Neuronal stem cell (in vitro differentiated cells): ENCODE results near the gene NBPF3.
"Not testable (repeated sequence)": the region's sequence is repeated elsewhere in the genome, so short reads cannot be mapped to it uniquely, and the experiment has no call there.

Experiments
- DNase-seq: peaks from one replicate; pipeline ENCODE4 v3.0.0-alpha.2; 2013; ENCODE audit warnings: low spot score
- H2AFZ ChIP-seq: one replicate; pipeline ENCODE4 v1.6.1; 2013; ENCODE audit warnings: mild to moderate bottlenecking, low read length, inconsistent platforms
- H2AK5ac ChIP-seq: 2 replicates; pipeline ENCODE4 v1.6.1; 2013; ENCODE audit warnings: low read depth, mild to moderate bottlenecking, inconsistent platforms, low read length, moderate library complexity, mixed read lengths
- H2BK120ac ChIP-seq: 2 replicates; pipeline ENCODE4 v1.6.1; 2013; ENCODE audit warnings: low read depth, mild to moderate bottlenecking, inconsistent platforms, low read length, moderate library complexity, mixed read lengths
- H2BK12ac ChIP-seq: one replicate; pipeline ENCODE4 v1.6.1; 2013; ENCODE audit warnings: low read length, inconsistent platforms
- H2BK15ac ChIP-seq: 2 replicates; pipeline ENCODE4 v1.6.1; 2013; ENCODE audit warnings: mild to moderate bottlenecking, low read length, inconsistent platforms, mixed read lengths
- H2BK5ac ChIP-seq: one replicate; pipeline ENCODE4 v1.6.1; 2013; ENCODE audit warnings: inconsistent platforms, mild to moderate bottlenecking, low read length, moderate library complexity
- H3K14ac ChIP-seq: one replicate; pipeline ENCODE4 v1.6.1; 2013; ENCODE audit warnings: low read length, inconsistent platforms
- H3K18ac ChIP-seq: 2 replicates; pipeline ENCODE4 v1.6.1; 2013; ENCODE audit warnings: low read length, inconsistent platforms
- H3K23ac ChIP-seq: 2 replicates; pipeline ENCODE4 v1.6.1; 2013; ENCODE audit warnings: low read depth, mild to moderate bottlenecking, mixed read lengths, low read length, inconsistent platforms; ENCODE audit not compliant: poor library complexity
- H3K27ac ChIP-seq: replicated peaks from 3 replicates; pipeline ENCODE4 v1.5.1; 2013; ENCODE audit warnings: low read length, inconsistent platforms
- H3K27me3 ChIP-seq, 3 experiments: 2 replicates each; pipeline ENCODE4 v1.6.1; 2013; ENCODE audit warnings: low read length in 3 of 3, mild to moderate bottlenecking in 2 of 3, inconsistent platforms in 1 of 3, low read depth in 1 of 3, mixed read lengths in 1 of 3, moderate library complexity in 1 of 3; ENCODE audit not compliant: control insufficient read depth in 3 of 3, insufficient read depth in 3 of 3
- H3K36me3 ChIP-seq, 2 donors: replicated peaks in 1 of 2; 2 replicates each; pipeline ENCODE4 v1.6.1; 2013; ENCODE audit warnings: low read length in 2 of 2; ENCODE audit not compliant: control insufficient read depth in 2 of 2, insufficient read depth in 2 of 2
- H3K4ac ChIP-seq: 2 replicates; pipeline ENCODE4 v1.6.1; 2013; ENCODE audit warnings: inconsistent platforms, mild to moderate bottlenecking, low read length, moderate library complexity
- H3K4me1 ChIP-seq, 2 donors: 1 replicate in 1 of 2; 2 replicates in 1 of 2; pipeline ENCODE4 v1.6.1; 2013; ENCODE audit warnings: low read length in 2 of 2, low read depth in 1 of 2; ENCODE audit not compliant: control insufficient read depth in 2 of 2, insufficient read depth in 1 of 2
- H3K4me2 ChIP-seq: one replicate; pipeline ENCODE4 v1.6.1; 2013; ENCODE audit warnings: mild to moderate bottlenecking, low read length, inconsistent platforms; ENCODE audit not compliant: insufficient read depth, poor library complexity, severe bottlenecking
- H3K4me3 ChIP-seq, 2 donors: 2 replicates each; pipeline ENCODE4 v1.5.1; 2013; ENCODE audit warnings: low read length in 2 of 2, mild to moderate bottlenecking in 2 of 2, inconsistent platforms in 1 of 2, moderate library complexity in 1 of 2
- H3K79me1 ChIP-seq: one replicate; pipeline ENCODE4 v1.6.1; 2013; ENCODE audit warnings: low read depth, mild to moderate bottlenecking, inconsistent platforms, low read length, moderate library complexity
- H3K9ac ChIP-seq: one replicate; pipeline ENCODE4 v1.6.1; 2013; ENCODE audit warnings: mild to moderate bottlenecking, low read depth, low read length, inconsistent platforms; ENCODE audit not compliant: poor library complexity
- H3K9me3 ChIP-seq, 2 donors: replicated peaks in 1 of 2; 2 replicates each; pipeline versions ENCODE3 to v1.6.1; 2013; ENCODE audit warnings: low read length in 2 of 2, mild to moderate bottlenecking in 2 of 2, inconsistent platforms in 1 of 2, low read depth in 1 of 2, mixed read lengths in 1 of 2, moderate library complexity in 1 of 2; ENCODE audit not compliant: control insufficient read depth in 2 of 2, insufficient read depth in 1 of 2
- H4K8ac ChIP-seq: one replicate; pipeline ENCODE4 v1.6.1; 2013; ENCODE audit warnings: low read depth, mild to moderate bottlenecking, inconsistent platforms, low read length, moderate library complexity
- H4K91ac ChIP-seq: one replicate; pipeline ENCODE4 v1.6.1; 2013; ENCODE audit warnings: low read length, low read depth, mild to moderate bottlenecking, inconsistent platforms; ENCODE audit not compliant: poor library complexity
- WGBS, 2 donors: extraction: QIAGEN DNeasy Blood & Tissue Kit; methylation state at CpG; one replicate each; pipeline ENCODE4 v1.1.7; 2013; ENCODE audit warnings: missing lambda C conversion rate in 2 of 2, mixed read lengths in 1 of 2; ENCODE audit not compliant: insufficient read length in 2 of 2, insufficient replicate concordance in 1 of 2; ENCODE audit errors: extremely low coverage in 2 of 2; 5-methylcytosine and 5-hydroxymethylcytosine counted together

The NBPF3 gene

DNA sequence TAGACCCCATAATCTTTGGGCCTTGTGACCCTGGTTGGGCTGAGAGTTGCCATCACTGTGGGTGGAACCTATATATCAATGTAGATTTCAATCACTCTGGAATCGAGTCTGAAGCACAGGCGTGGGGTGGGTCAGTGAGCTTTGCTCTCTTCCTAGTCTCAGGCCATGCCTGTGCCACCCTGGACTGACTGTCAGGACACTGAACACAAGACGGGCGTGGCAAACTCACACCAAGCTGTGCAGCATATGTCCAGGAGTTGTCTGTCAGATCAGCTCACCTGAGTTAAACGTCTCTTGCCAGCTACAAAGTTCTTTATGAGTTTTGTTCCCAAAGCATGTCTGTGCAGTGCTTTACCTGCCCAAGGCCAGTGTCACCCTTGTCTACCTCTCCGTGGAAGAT lies 38.4 kb downstream of the NBPF3 start:
- no peak overlapping the region for H3K27ac ChIP-seq
- H3K4me3 ChIP-seq = no peak overlapping the region
- no peak overlapping the region for H4K8ac ChIP-seq

DNA sequence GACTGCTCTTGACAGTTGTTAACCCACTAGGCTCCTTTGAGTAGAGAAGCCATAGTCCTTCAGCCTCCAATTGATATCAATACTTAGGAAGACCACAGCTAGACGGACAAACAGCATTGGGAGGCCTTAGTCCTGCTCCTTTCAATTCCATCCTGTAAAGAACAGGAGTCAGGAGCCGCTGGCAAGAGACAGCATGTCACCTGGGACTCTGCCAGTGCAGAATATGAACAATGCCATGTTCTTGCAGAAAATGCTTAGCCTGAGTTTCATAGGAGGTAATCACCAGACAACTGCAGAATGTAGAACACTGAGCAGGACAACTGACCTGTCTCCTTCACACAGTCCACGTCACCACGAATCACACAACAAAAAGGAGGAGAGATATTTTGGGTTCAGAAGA lies 43.9 kb downstream of the NBPF3 start:
- no CpG with 5 or more reads among the region's 4 CpGs for WGBS, 2 donors
- not testable (repeated sequence) for H3K27ac ChIP-seq, H3K9ac ChIP-seq, H3K4me2 ChIP-seq, H4K8ac ChIP-seq, H3K27me3 ChIP-seq, H3K14ac ChIP-seq, H2BK12ac ChIP-seq, H2BK15ac ChIP-seq, H3K79me1 ChIP-seq, DNase-seq, H3K23ac ChIP-seq, H3K4me3 ChIP-seq, H2AFZ ChIP-seq, H4K91ac ChIP-seq, H3K36me3 ChIP-seq, H2BK120ac ChIP-seq, H2AK5ac ChIP-seq, H2BK5ac ChIP-seq, H3K18ac ChIP-seq, H3K9me3 ChIP-seq, H3K4me1 ChIP-seq, H3K4ac ChIP-seq

More for the DNA sequence above, 38.4 kb downstream of the NBPF3 start:
- Histone ChIP-seq H3K4me2 (no peak overlapping the region), H2AFZ (no peak overlapping the region), H2BK15ac (no peak overlapping the region), H3K18ac (no peak overlapping the region), H2BK120ac (no peak overlapping the region), H2BK12ac (no peak overlapping the region), H3K4ac (no peak overlapping the region), H4K91ac (no peak overlapping the region), H3K4me1 (no peaks in the 10 kb centered on the region), H3K23ac (no peak overlapping the region), H3K36me3 (peaks cover 0 to 23% of the 10 kb centered on the region in 2 donors), H3K79me1 (no peaks in the 10 kb centered on the region), H3K9me3 (no peaks in the 10 kb centered on the region), H3K27me3 (no peaks in the 10 kb centered on the region), H2AK5ac (no peak overlapping the region), H3K14ac (no peak overlapping the region), H2BK5ac (no peak overlapping the region), H3K9ac (no peak overlapping the region)
- no peak for DNase-seq
- WGBS, 2 donors = no CpG with 5 or more reads among the region's 6 CpGs

DNA sequence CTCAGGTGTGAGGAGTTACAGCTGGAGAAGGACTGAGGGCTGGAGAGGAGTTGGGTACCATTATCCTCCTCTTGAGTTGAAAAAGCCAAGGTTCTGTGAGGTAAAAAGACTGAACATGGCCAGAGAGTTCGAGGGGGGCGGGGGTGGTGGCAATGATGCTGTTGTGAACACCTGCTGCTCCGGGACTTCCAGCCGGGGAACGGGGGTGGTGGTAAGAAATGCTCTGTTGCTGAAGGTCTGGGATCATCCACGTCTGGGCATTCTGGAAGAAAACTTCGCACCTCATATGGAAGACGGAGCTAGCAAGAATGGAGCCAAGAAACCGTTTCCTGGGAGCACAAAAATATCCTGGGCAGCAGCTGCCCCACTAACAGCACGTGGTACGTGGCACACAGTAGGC lies 49.2 kb downstream of the NBPF3 start:
- H2BK120ac ChIP-seq = no peak overlapping the region
- H3K27ac ChIP-seq = no peak overlapping the region
- WGBS, 2 donors = no CpG with 5 or more reads among the region's 11 CpGs
- H3K18ac ChIP-seq = no peak overlapping the region
- no peak overlapping the region for H2BK12ac ChIP-seq
- peaks cover 3 to 12% of the 10 kb centered on the region in 2 donors for H3K9me3 ChIP-seq
- no peak overlapping the region for H2BK15ac ChIP-seq
- no peaks in the 10 kb centered on the region for H3K27me3 ChIP-seq
- H3K23ac ChIP-seq = no peak overlapping the region
- no peak overlapping the region for H2AFZ ChIP-seq
- no peak overlapping the region for H4K91ac ChIP-seq
- no peaks in the 10 kb centered on the region for H3K36me3 ChIP-seq
- H3K4ac ChIP-seq = no peak overlapping the region
- H3K14ac ChIP-seq = no peak overlapping the region
- H2BK5ac ChIP-seq = no peak overlapping the region
- no peak overlapping the region for H2AK5ac ChIP-seq
- DNase-seq = no peak
- no peaks in the 10 kb centered on the region for H3K79me1 ChIP-seq
- H4K8ac ChIP-seq = no peak overlapping the region
- peaks cover 0 to 3% of the 10 kb centered on the region in 2 donors for H3K4me1 ChIP-seq
- no peak overlapping the region for H3K9ac ChIP-seq
- H3K4me3 ChIP-seq = no peak overlapping the region
- no peak overlapping the region for H3K4me2 ChIP-seq

DNA sequence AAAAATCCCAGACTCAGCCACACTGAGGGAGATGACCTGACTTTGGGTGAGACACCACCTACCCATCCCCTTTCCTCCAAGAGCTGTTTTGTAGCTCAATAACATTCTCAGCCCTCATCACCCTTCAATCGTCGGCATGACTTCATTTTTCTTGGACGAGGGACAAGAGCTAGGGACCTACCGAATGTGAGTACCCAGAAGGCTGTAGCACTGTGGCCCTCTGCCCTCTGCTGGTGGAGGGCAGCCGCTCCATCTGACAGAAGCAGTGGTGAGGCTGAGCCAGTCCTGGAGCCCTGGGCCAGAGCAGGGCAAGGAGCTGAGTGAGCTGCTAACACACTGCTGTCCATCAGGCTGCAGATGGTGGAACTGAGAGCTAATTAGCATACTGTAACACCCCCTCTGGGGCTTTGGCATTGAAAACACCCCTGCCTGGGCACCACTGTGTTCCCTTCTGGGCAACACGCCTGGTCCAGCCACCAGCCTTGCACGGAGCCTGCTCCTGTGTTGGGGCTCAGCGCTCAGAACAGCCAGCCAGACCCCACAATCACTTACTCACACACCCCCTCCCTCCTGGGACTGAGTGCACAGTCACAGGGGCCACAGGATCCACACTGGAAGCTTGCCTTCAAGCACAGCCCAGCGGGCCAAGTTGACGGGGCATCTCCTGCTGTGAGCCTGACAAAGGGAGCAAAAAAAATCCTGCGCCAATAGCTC lies 51.0 kb downstream of the NBPF3 start:
- Histone ChIP-seq H2AFZ (no peak overlapping the region), H3K9me3 (peaks cover 4 to 12% of the 10 kb centered on the region in 2 donors), H3K14ac (no peak overlapping the region), H3K79me1 (no peaks in the 10 kb centered on the region), H3K36me3 (no peaks in the 10 kb centered on the region), H3K4ac (no peak overlapping the region), H4K8ac (no peak overlapping the region), H3K4me1 (peaks cover 0 to 3% of the 10 kb centered on the region in 2 donors), H3K27me3 (no peaks in the 10 kb centered on the region), H2BK12ac (no peak overlapping the region), H2BK5ac (no peak overlapping the region), H4K91ac (no peak overlapping the region), H3K18ac (no peak overlapping the region), H3K27ac (no peak overlapping the region), H3K4me2 (no peak overlapping the region), H2BK15ac (no peak overlapping the region), H3K23ac (no peak overlapping the region), H3K9ac (no peak overlapping the region), H2BK120ac (no peak overlapping the region), H2AK5ac (no peak overlapping the region), H3K4me3 (no peak overlapping the region)
- DNase-seq = no peak
- WGBS, 2 donors = no CpG with 5 or more reads among the region's 11 CpGs
